Upper lobe of left lung (tissue), 6 donors: Measurements from ENCODE around the gene WSCD2. TPM values are rescaled to one million over a fixed set of nuclear protein-coding genes. Genes with fewer than 3 reads are reported as not detected.

Source experiments
- ATAC-seq, 2 donors: fragments of 200-7000 bp; cut with Tn5 transposase; one replicate each; pipeline ENCODE4 v1.9.1; 2022; ENCODE audit warnings: mild to moderate bottlenecking in 2 of 2, moderate library complexity in 2 of 2; ENCODE audit not compliant: low FRiP score in 2 of 2
- DNase-seq, 2 donors: peaks; one replicate each; pipeline ENCODE4 v3.0.0-alpha.2; 2019 to 2020
- H3K27ac ChIP-seq, 4 donors: fragments of 200-600 bp; sonication (generic); one replicate each; pipeline ENCODE4 v1.5.1; 2016 to 2019
- H3K27me3 ChIP-seq, 4 donors: fragments of 200-600 bp; sonication (generic); one replicate each; pipeline ENCODE4 v1.5.1; 2017 to 2019
- H3K36me3 ChIP-seq, 4 donors: fragments of 200-600 bp; sonication (generic); one replicate each; pipeline ENCODE4 v1.5.1; 2016 to 2019
- H3K4me1 ChIP-seq, 4 donors: fragments of 200-600 bp; sonication (generic); one replicate each; pipeline ENCODE4 v1.5.1; 2018 to 2019
- H3K4me3 ChIP-seq, 4 donors: fragments of 200-600 bp; sonication (generic); one replicate each; pipeline ENCODE4 v1.5.1; 2017 to 2019; ENCODE audit warnings: mild to moderate bottlenecking in 2 of 4, moderate library complexity in 1 of 4
- H3K9me3 ChIP-seq, 4 donors: fragments of 200-600 bp; sonication (generic); one replicate each; pipeline ENCODE4 v1.5.1; 2018 to 2019
- CTCF ChIP-seq, 6 experiments: fragments of 450-650 bp in 4 of 6; fragments of 200-600 bp in 2 of 6; sonication (generic) in 2 of 6; IDR thresholded peaks; one replicate each; pipeline ENCODE4 v1.5.1; 2016 to 2019; ENCODE audit warnings: antibody characterized with exemption in 6 of 6
- EP300 ChIP-seq, 4 donors: sonication (generic); formaldehyde crosslinking; IDR thresholded peaks; one replicate each; pipeline ENCODE4 v1.5.1; 2017; ENCODE audit warnings: antibody characterized with exemption in 4 of 4, control low read depth in 2 of 4
- POLR2A ChIP-seq, 4 donors: fragments of 450-650 bp; IDR thresholded peaks; one replicate each; pipeline ENCODE4 v1.5.1; 2016 to 2017; ENCODE audit warnings: antibody characterized with exemption in 4 of 4, mild to moderate bottlenecking in 2 of 4
- POLR2AphosphoS5 ChIP-seq, 2 donors: sonication (generic); formaldehyde crosslinking; IDR thresholded peaks; one replicate each; pipeline ENCODE4 v1.5.1; 2017; ENCODE audit warnings: antibody characterized with exemption in 2 of 2
- WGBS, 2 donors: methylation state at CpG; one replicate each; pipeline ENCODE4 v1.1.5; 2017 to 2018; 5-methylcytosine and 5-hydroxymethylcytosine counted together
- total RNA-seq, 6 donors: library from RNA; depleted of rRNA in 4 of 6; stranded (reverse); fragments of >200 nt in 4 of 6; gene quantifications; one replicate each; pipeline versions ENCODE4 v1.1.0 to v1.2.1, GENCODE V29; 2016 to 2021
- donor health status: DM: no; HTN: no; CAD: no; lungs with moderate emphysema.
- donor health status: DM: no; HTN: yes; CAD: no; lungs with severe emphysema.

WSCD2 gene
- total RNA-seq, 6 donors from 2014 or later, result 0.17 to 1.0 (median 0.71) TPM

- Histone ChIP-seq H3K9me3 (no peaks in the 10 kb centered on the region), H3K27ac (no peak overlapping the region), H3K27me3 (peaks cover 0 to 14% (median 7%) of the 10 kb centered on the region in 4 donors), H3K36me3 (no peaks in the 10 kb centered on the region), H3K4me1 (peaks cover 8 to 16% (median 11%) of the 10 kb centered on the region in 4 donors), H3K4me3 (no peak overlapping the region)
- DNase-seq (no peak), ATAC-seq (no peak)
- TF ChIP-seq EP300 (IDR thresholded peaks at IDR 0.05) (no peak), POLR2AphosphoS5 (IDR thresholded peaks at IDR 0.05) (no peak), POLR2A (IDR thresholded peaks at IDR 0.05) (no peak), CTCF (IDR thresholded peaks at IDR 0.05) (no peak)
- WGBS, 2 donors, result 78 to 85% methylated on average over 1 of the region's 1 CpG
Observed at GRCh38 chr12:108126212-108126611, 2.9 kb upstream of the WSCD2 start.

- Histone ChIP-seq H3K4me3 (no peak overlapping the region), H3K27me3 (peaks cover 0 to 14% (median 7%) of the 10 kb centered on the region in 4 donors), H3K27ac (no peak overlapping the region), H3K36me3 (no peaks in the 10 kb centered on the region), H3K4me1 (peaks cover 8 to 16% (median 11%) of the 10 kb centered on the region in 4 donors), H3K9me3 (no peaks in the 10 kb centered on the region)
- ATAC-seq (no peak), DNase-seq (no peak)
- WGBS, 2 donors, result 35 to 37% methylated on average over 10 of the region's 10 CpGs
- no peak for TF ChIP-seq POLR2A (IDR thresholded peaks at IDR 0.05)
- TF ChIP-seq POLR2AphosphoS5 (IDR thresholded peaks at IDR 0.05), result no peak
- no peak for TF ChIP-seq EP300 (IDR thresholded peaks at IDR 0.05)
- TF ChIP-seq CTCF (IDR thresholded peaks at IDR 0.05), result no peak
Observed at GRCh38 chr12:108126990-108127501, 2.0 kb upstream of the WSCD2 start.

- Histone ChIP-seq H3K9me3 (no peaks in the 10 kb centered on the region), H3K27me3 (peaks cover 0 to 14% (median 7%) of the 10 kb centered on the region in 4 donors), H3K4me3 (no peak overlapping the region), H3K36me3 (no peaks in the 10 kb centered on the region), H3K27ac (no peak overlapping the region), H3K4me1 (peaks cover 8 to 16% (median 11%) of the 10 kb centered on the region in 4 donors)
- DNase-seq (no peak), ATAC-seq (no peak)
- TF ChIP-seq POLR2AphosphoS5 (IDR thresholded peaks at IDR 0.05) (no peak), POLR2A (IDR thresholded peaks at IDR 0.05) (no peak), CTCF (IDR thresholded peaks at IDR 0.05) (no peak), EP300 (IDR thresholded peaks at IDR 0.05) (no peak)
- 33 to 36% methylated on average over 3 of the region's 3 CpGs for WGBS, 2 donors
Observed at GRCh38 chr12:108127654-108128053, 1.4 kb upstream of the WSCD2 start.

GRCh38 chr12:108128221-108129016 is 669 bp upstream of the WSCD2 start:
- 76 to 77% methylated on average over 10 of the region's 10 CpGs for WGBS, 2 donors
- Histone ChIP-seq H3K4me3 (peak overlapping the region in 1 of 4 donors; percentile 42), H3K9me3 (no peaks in the 10 kb centered on the region), H3K27ac (no peak overlapping the region), H3K4me1 (peaks cover 8 to 16% (median 11%) of the 10 kb centered on the region in 4 donors), H3K36me3 (no peaks in the 10 kb centered on the region), H3K27me3 (peaks cover 0 to 14% (median 7%) of the 10 kb centered on the region in 4 donors)
- no peak for TF ChIP-seq EP300 (IDR thresholded peaks at IDR 0.05)
- DNase-seq (no peak), ATAC-seq (no peak)

- Histone ChIP-seq H3K27me3 (peaks cover 0 to 14% (median 7%) of the 10 kb centered on the region in 4 donors), H3K4me1 (peaks cover 8 to 16% (median 11%) of the 10 kb centered on the region in 4 donors), H3K27ac (no peak overlapping the region), H3K4me3 (no peak overlapping the region), H3K36me3 (no peaks in the 10 kb centered on the region), H3K9me3 (no peaks in the 10 kb centered on the region)
- DNase-seq (no peak), ATAC-seq (no peak)
- 81% methylated on average over 3 of the region's 3 CpGs; no CpG with 5 or more reads in 1 of the 2 donors for WGBS, 2 donors
- TF ChIP-seq EP300 (IDR thresholded peaks at IDR 0.05) (no peak), CTCF (IDR thresholded peaks at IDR 0.05) (no peak), POLR2A (IDR thresholded peaks at IDR 0.05) (no peak), POLR2AphosphoS5 (IDR thresholded peaks at IDR 0.05) (no peak)
Observed at GRCh38 chr12:108131035-108131434, 1.9 kb downstream of the WSCD2 start.
